Suprapubic skin (tissue), 4 donors: ENCODE measurements around the gene CDK18. TPM values are rescaled to one million over a fixed set of nuclear protein-coding genes. Genes with fewer than 3 reads are reported as not detected.

ENCODE experiments used
- DNase-seq, 2 donors: peaks; one replicate each; pipeline ENCODE4 v3.0.0-alpha.2; 2019; ENCODE audit warnings: low spot score in 2 of 2
- H3K27ac ChIP-seq: fragments of 200-600 bp; sonication (generic); one replicate; pipeline ENCODE4 v1.5.1; 2019
- H3K27me3 ChIP-seq: fragments of 200-600 bp; sonication (generic); one replicate; pipeline ENCODE4 v1.5.1; 2019
- H3K36me3 ChIP-seq: fragments of 200-600 bp; sonication (generic); one replicate; pipeline ENCODE4 v1.5.1; 2019
- H3K4me1 ChIP-seq: fragments of 200-600 bp; sonication (generic); one replicate; pipeline ENCODE4 v1.5.1; 2019
- H3K4me3 ChIP-seq: fragments of 200-600 bp; sonication (generic); one replicate; pipeline ENCODE4 v1.5.1; 2019; ENCODE audit warnings: mild to moderate bottlenecking
- H3K9me3 ChIP-seq: fragments of 200-600 bp; sonication (generic); one replicate; pipeline ENCODE4 v1.5.1; 2019
- CTCF ChIP-seq, 2 donors: fragments of 200-600 bp in 1 of 2; fragments of 450-650 bp in 1 of 2; sonication (generic) in 1 of 2; IDR thresholded peaks; one replicate each; pipeline ENCODE4 v1.5.1; 2016 to 2019; ENCODE audit warnings: antibody characterized with exemption in 2 of 2, mild to moderate bottlenecking in 1 of 2, moderate library complexity in 1 of 2
- EP300 ChIP-seq: sonication (generic); formaldehyde crosslinking; IDR thresholded peaks from one replicate; pipeline ENCODE4 v1.6.1; 2017; ENCODE audit warnings: antibody characterized with exemption
- POLR2A ChIP-seq, 2 donors: fragments of 450-650 bp; IDR thresholded peaks; one replicate each; pipeline ENCODE4 v1.6.1; 2017; ENCODE audit warnings: antibody characterized with exemption in 2 of 2, mild to moderate bottlenecking in 2 of 2, moderate library complexity in 2 of 2
- POLR2AphosphoS5 ChIP-seq, 3 donors: sonication (generic); formaldehyde crosslinking; IDR thresholded peaks; one replicate each; pipeline ENCODE4 v1.6.1; 2017; ENCODE audit warnings: antibody characterized with exemption in 3 of 3
- WGBS: methylation state at CpG from one replicate; pipeline ENCODE4 v1.1.5; 2018; 5-methylcytosine and 5-hydroxymethylcytosine counted together
- total RNA-seq, 4 donors: library from RNA; depleted of rRNA; stranded (reverse); fragments of >200 nt; gene quantifications; one replicate each; pipeline ENCODE4 v1.1.0, GENCODE V29; 2016

The CDK18 gene
- total RNA-seq, 4 donors from 2014 or later: 2.7 to 9.7 (median 4.7) TPM

GRCh38 chr1:205546541-205546940 is 42.1 kb downstream of the CDK18 start:
- peaks cover 33% of the 10 kb centered on the region for H3K4me1 ChIP-seq
- TF ChIP-seq EP300 (no peak), POLR2A (IDR thresholded peaks at IDR 0.05) (no peak), POLR2AphosphoS5 (IDR thresholded peaks at IDR 0.05) (no peak), CTCF (IDR thresholded peaks at IDR 0.05) (no peak)
- no peak for DNase-seq
- H3K36me3 ChIP-seq: no peaks in the 10 kb centered on the region
- WGBS: 47% methylated on average over 1 of the region's 1 CpG
- no peak overlapping the region for H3K4me3 ChIP-seq
- H3K27ac ChIP-seq: no peak overlapping the region
- peaks cover 11% of the 10 kb centered on the region for H3K27me3 ChIP-seq
- no peaks in the 10 kb centered on the region for H3K9me3 ChIP-seq

- Histone ChIP-seq H3K27me3 (peaks cover 11% of the 10 kb centered on the region), H3K4me1 (peaks cover 22% of the 10 kb centered on the region), H3K9me3 (no peaks in the 10 kb centered on the region), H3K4me3 (no peak overlapping the region), H3K27ac (no peak overlapping the region), H3K36me3 (no peaks in the 10 kb centered on the region)
- peak in 1 of 2 donors; percentile 65 for DNase-seq
- WGBS: 59% methylated on average over 13 of the region's 15 CpGs
- TF ChIP-seq POLR2AphosphoS5 (IDR thresholded peaks at IDR 0.05) (no peak), EP300 (no peak), POLR2A (IDR thresholded peaks at IDR 0.05) (no peak), CTCF (IDR thresholded peaks at IDR 0.05) (no peak)
Observed at GRCh38 chr1:205547936-205548827, 43.7 kb downstream of the CDK18 start.

- H3K4me1 ChIP-seq: no peaks in the 10 kb centered on the region
- no peaks in the 10 kb centered on the region for H3K36me3 ChIP-seq
- TF ChIP-seq POLR2A (IDR thresholded peaks at IDR 0.05): no peak
- no peak for TF ChIP-seq POLR2AphosphoS5 (IDR thresholded peaks at IDR 0.05)
- no peak for TF ChIP-seq CTCF (IDR thresholded peaks at IDR 0.05)
- no peak for TF ChIP-seq EP300
- DNase-seq: no peak
- no peak overlapping the region for H3K27ac ChIP-seq
- no peak overlapping the region for H3K4me3 ChIP-seq
- peaks cover 3% of the 10 kb centered on the region for H3K9me3 ChIP-seq
- peaks cover 14% of the 10 kb centered on the region for H3K27me3 ChIP-seq
- WGBS: 78% methylated on average over 3 of the region's 3 CpGs
Observed at GRCh38 chr1:205554026-205554811, 49.8 kb downstream of the CDK18 start.

- Histone ChIP-seq H3K36me3 (no peaks in the 10 kb centered on the region), H3K9me3 (no peaks in the 10 kb centered on the region), H3K27ac (no peak overlapping the region), H3K4me1 (peaks cover 10% of the 10 kb centered on the region), H3K4me3 (no peak overlapping the region), H3K27me3 (peaks cover 5% of the 10 kb centered on the region)
- 76% methylated on average over 1 of the region's 1 CpG for WGBS
- no peak for DNase-seq
- no peak for TF ChIP-seq CTCF (IDR thresholded peaks at IDR 0.05)
- no peak for TF ChIP-seq EP300
- TF ChIP-seq POLR2A (IDR thresholded peaks at IDR 0.05): no peak
- TF ChIP-seq POLR2AphosphoS5 (IDR thresholded peaks at IDR 0.05): no peak
Observed at GRCh38 chr1:205561501-205562203, 57.2 kb downstream of the CDK18 start.
